LNCaP clone FGC (cell line): ENCODE data around the gene GALNTL6.
A peak's percentile ranks its signal among the peaks of the same experiment; 100 is the strongest.

ENCODE experiments used
- DNase-seq: peaks from one replicate; pipeline ENCODE4 v3.0.0-alpha.2; 2011; ENCODE audit warnings: low read depth
- H3K4me3 ChIP-seq: 2 replicates; pipeline ENCODE4 v1.5.1; 2011; ENCODE audit warnings: mild to moderate bottlenecking, low read depth, low read length, control low read depth
- TF ChIP-seq, protein P1 (sequence below): IDR thresholded peaks from 2 replicates; pipeline ENCODE4 v1.5.1; 2012; ENCODE audit warnings: mild to moderate bottlenecking; ENCODE audit not compliant: control insufficient read depth, insufficient read depth; ENCODE audit errors: extremely low read depth

The GALNTL6 gene

DNA sequence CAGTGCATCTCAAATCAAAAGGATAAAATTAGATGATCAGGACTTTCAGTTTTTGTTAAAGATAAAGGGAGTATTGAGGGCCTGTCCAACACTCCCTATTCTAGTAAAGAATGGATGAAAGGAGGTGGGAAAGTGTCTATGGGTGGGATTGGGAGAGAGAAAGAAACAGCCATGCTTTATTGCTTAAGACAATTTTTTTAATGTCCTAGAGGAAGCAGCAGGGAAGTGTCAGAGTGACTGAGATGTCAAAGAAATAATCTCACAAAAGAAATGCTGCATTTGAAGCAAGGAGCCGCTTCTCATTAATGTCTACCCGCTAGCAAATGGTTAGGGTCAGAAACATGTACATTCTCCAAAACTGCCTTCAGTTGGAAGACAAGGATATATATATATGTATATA is 1238.0 kb downstream of the GALNTL6 start:
- TF ChIP-seq, protein P1, sequence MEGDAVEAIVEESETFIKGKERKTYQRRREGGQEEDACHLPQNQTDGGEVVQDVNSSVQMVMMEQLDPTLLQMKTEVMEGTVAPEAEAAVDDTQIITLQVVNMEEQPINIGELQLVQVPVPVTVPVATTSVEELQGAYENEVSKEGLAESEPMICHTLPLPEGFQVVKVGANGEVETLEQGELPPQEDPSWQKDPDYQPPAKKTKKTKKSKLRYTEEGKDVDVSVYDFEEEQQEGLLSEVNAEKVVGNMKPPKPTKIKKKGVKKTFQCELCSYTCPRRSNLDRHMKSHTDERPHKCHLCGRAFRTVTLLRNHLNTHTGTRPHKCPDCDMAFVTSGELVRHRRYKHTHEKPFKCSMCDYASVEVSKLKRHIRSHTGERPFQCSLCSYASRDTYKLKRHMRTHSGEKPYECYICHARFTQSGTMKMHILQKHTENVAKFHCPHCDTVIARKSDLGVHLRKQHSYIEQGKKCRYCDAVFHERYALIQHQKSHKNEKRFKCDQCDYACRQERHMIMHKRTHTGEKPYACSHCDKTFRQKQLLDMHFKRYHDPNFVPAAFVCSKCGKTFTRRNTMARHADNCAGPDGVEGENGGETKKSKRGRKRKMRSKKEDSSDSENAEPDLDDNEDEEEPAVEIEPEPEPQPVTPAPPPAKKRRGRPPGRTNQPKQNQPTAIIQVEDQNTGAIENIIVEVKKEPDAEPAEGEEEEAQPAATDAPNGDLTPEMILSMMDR = no peak
- DNase-seq = no peak
- H3K4me3 ChIP-seq = no peak overlapping the region

DNA sequence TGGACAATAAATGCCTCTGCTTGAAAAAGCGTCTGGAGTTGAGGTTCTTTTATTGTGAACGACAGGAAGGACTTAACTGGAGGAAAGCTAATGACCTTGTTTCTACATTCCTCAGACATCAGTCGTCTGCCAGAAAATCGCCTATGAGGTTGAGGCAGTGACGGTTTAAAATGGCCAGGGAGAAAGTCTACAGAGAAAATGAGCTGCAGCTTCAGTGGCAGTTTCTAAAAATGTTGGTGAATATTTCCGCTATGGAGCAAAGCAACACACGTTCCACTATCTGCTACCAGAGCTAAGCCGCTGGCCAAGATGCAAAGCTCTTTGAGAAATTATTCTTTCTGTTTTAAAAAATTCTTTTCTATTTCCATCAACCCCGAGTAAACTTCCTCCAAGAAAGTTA is 1238.5 kb downstream of the GALNTL6 start:
- no peak overlapping the region for H3K4me3 ChIP-seq
- TF ChIP-seq, protein P1 = no peak
- no peak for DNase-seq

DNA sequence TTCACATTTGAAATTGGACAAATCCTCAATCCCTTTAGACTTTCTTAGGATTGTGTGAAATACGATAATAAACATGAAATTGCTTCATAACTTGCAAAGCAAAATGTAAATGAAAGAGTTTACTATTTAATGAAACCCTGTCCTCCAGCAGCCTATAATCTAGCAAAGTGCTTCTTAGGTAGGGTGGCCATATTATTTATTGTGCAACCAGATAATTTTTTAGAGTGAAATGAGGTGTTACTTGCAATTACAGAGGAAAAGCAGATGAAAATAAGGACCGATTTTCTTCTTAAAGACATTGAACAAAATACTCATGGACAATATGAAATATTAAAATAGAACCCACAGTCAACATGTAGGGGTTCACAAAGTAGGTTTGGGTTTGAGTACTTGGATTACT is 1239.2 kb downstream of the GALNTL6 start:
- no peak for DNase-seq
- no peak overlapping the region for H3K4me3 ChIP-seq
- TF ChIP-seq, protein P1 = no peak

DNA sequence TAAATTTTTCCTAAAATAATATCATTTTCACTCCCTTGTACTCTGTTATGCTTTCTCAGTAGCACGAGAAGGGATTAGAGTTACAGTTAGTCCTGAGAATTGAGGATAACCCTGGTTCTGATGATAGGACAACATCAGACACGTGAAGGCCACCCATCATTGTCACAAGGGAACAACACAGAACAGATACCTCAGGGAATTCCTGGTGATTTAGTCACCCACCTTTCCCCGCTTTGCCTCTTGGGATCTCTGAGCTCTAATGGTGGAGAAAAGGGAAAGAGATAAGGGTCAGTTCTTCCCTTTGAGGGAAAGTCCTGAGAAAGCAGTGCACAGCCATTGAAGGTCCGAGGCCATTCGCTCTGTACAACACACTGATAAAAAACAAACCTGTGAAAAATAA is 1243.1 kb downstream of the GALNTL6 start:
- TF ChIP-seq, protein P1 = no peak
- DNase-seq = no peak
- no peak overlapping the region for H3K4me3 ChIP-seq

DNA sequence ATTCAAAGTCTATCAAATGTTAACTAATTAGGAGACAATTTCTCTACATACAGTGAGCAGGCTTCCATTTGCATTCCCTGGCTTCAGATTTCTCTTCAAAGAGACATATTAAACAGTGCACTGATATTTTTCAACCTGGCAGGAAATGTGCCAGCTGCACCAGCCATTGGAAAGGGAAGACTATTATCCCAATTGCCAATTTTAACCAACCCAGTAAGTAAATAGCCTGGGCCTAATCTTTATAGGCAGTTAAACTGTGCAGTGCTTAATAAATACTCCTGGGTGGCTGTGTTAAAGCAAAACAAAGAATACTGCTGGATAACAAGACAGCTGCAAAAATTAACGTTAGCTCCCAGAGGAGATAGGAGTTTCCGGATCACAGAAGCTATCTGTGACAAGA is 1243.5 kb downstream of the GALNTL6 start:
- DNase-seq = peak; percentile 91
- TF ChIP-seq, protein P1 = no peak
- no peak overlapping the region for H3K4me3 ChIP-seq

DNA sequence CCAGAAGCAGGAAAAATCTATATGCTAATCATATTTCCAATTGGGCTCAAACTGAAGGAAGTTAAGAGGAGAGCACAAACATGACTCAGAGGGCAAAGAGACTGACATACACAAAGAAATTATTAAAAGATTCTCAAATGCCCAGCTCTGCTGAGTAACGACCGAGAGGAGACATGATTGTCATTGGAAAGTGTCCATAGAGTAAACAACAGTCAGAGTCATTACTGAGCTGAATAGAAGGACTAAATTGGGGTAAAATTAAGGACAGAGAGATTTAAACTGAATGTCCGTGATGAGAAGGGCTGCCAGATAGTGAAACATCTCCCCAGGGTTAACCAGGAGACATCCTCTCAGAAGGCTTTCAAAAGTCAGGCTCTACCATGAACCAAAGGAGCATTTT is 1244.2 kb downstream of the GALNTL6 start:
- H3K4me3 ChIP-seq = no peak overlapping the region
- TF ChIP-seq, protein P1 = no peak
- no peak for DNase-seq

DNA sequence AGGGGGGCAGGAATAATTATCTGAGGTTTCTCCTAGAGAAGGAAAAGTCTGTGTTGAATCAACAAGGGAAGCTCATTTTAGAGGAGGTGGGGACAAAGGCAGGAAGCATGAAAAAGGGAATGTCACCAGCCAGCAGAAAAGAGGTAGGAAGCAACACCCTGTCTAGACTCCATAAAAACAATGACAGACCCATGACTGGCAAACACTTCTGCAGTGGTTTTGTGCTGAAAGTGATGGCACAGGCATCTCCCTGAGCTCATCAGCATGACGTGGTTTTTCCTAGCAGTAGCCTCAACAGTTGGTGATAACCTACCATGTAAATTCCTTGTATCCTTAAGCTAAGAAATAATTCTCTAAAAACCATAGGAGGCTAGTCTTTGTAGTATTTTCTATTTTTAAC is 1244.7 kb downstream of the GALNTL6 start:
- TF ChIP-seq, protein P1 = no peak
- H3K4me3 ChIP-seq = no peak overlapping the region
- DNase-seq = no peak
